SK-N-SH (cell line): ENCODE data around the gene SUPT3H. TPM values are rescaled to one million over a fixed set of nuclear protein-coding genes. Genes with fewer than 3 reads are reported as not detected.
"Not testable (repeated sequence)": the region's sequence is repeated elsewhere in the genome, so short reads cannot be mapped to it uniquely, and the experiment has no call there.

Experiments used
- CTCF ChIA-PET: fragments of 300-600, 350-600 bp; formaldehyde crosslinking; extraction: SDS; loops from one replicate; lab custom pipeline; 2021; lab: Yijun Ruan, JAX
- POLR2A ChIA-PET: fragments of 350-600 bp; sonication (Branson Sonifier 250); formaldehyde crosslinking; extraction: SDS; loops from one replicate; lab custom pipeline; 2020; ENCODE audit warnings: antibody characterized with exemption, inconsistent platforms; lab: Yijun Ruan, JAX
- DNase-seq: peaks from one replicate; pipeline ENCODE4 v3.0.0; 2012
- H2AFZ ChIP-seq: fragments of 200-600 bp; sonication (generic); 2 replicates; pipeline ENCODE4 v1.8.1; 2016; ENCODE audit warnings: antibody characterized with exemption, mild to moderate bottlenecking, low read depth
- H3F3A ChIP-seq: fragments of 200-600 bp; sonication (generic); replicated peaks from 2 replicates; pipeline ENCODE3; 2016; ENCODE audit warnings: antibody characterized with exemption, mild to moderate bottlenecking; ENCODE audit not compliant: insufficient read depth
- H3K27ac ChIP-seq, 2 experiments: fragments of 200-500 bp in 1 of 2; fragments of 200-600 bp in 1 of 2; sonication (Bioruptor generic) in 1 of 2; sonication (generic), shearing (Covaris generic) in 1 of 2; 2 replicates each; pipeline versions ENCODE4 v1.5.1 to v1.6.1; 2014 to 2016; ENCODE audit warnings: low read depth in 2 of 2, inconsistent platforms in 1 of 2, low read length in 1 of 2, mild to moderate bottlenecking in 1 of 2, mixed read lengths in 1 of 2
- H3K27me3 ChIP-seq: fragments of 200-600 bp; sonication (generic), shearing (Covaris generic); 2 replicates; pipeline ENCODE4 v1.6.1; 2016; ENCODE audit warnings: mixed run types; ENCODE audit not compliant: insufficient read depth
- H3K36me3 ChIP-seq, 2 experiments: fragments of 200-500 bp in 1 of 2; fragments of 200-600 bp in 1 of 2; sonication (Bioruptor generic) in 1 of 2; sonication (generic) in 1 of 2; replicated peaks in 1 of 2; 2 replicates each; pipeline versions ENCODE3 to v1.5.1; 2014 to 2016; ENCODE audit warnings: low read length in 1 of 2, mild to moderate bottlenecking in 1 of 2; ENCODE audit not compliant: insufficient read depth in 2 of 2, control insufficient read depth in 1 of 2
- H3K4me1 ChIP-seq, 2 experiments: fragments of 200-500 bp in 1 of 2; fragments of 200-600 bp in 1 of 2; sonication (Bioruptor generic) in 1 of 2; sonication (generic), shearing (Covaris generic) in 1 of 2; 2 replicates each; pipeline versions ENCODE4 v1.5.1 to v1.6.1; 2014 to 2016; ENCODE audit warnings: low read depth in 1 of 2, low read length in 1 of 2, mixed run types in 1 of 2; ENCODE audit not compliant: insufficient read depth in 2 of 2, control insufficient read depth in 1 of 2
- H3K4me2 ChIP-seq: fragments of 200-600 bp; sonication (generic), shearing (Covaris generic); 2 replicates; pipeline ENCODE4 v1.6.1; 2017; ENCODE audit warnings: mixed run types
- H3K4me3 ChIP-seq, 2 experiments: fragments of 200-500 bp in 1 of 2; fragments of 200-600 bp in 1 of 2; sonication (Bioruptor generic) in 1 of 2; sonication (generic), shearing (Covaris generic) in 1 of 2; 2 replicates each; pipeline versions ENCODE4 v1.5.1 to v1.8.1; 2014 to 2016; ENCODE audit warnings: low read depth in 2 of 2, inconsistent platforms in 1 of 2, low read length in 1 of 2, mild to moderate bottlenecking in 1 of 2, mixed read lengths in 1 of 2, moderate library complexity in 1 of 2
- H3K79me2 ChIP-seq: fragments of 200-600 bp; sonication (generic); 2 replicates; pipeline ENCODE4 v1.8.1; 2017; ENCODE audit warnings: mild to moderate bottlenecking; ENCODE audit not compliant: insufficient read depth
- H3K9ac ChIP-seq: fragments of 200-600 bp; sonication (generic); 2 replicates; pipeline ENCODE4 v1.6.1; 2017; ENCODE audit warnings: mixed run types
- H3K9me2 ChIP-seq: fragments of 200-600 bp; sonication (generic); 2 replicates; pipeline ENCODE4 v1.6.1; 2017; ENCODE audit warnings: mixed run types
- H3K9me3 ChIP-seq: fragments of 200-600 bp; sonication (generic); 2 replicates; pipeline ENCODE4 v1.6.1; 2017; ENCODE audit warnings: mixed run types, mild to moderate bottlenecking, moderate library complexity
- H4K20me1 ChIP-seq: fragments of 200-600 bp; sonication (generic); 2 replicates; pipeline ENCODE4 v1.6.1; 2017; ENCODE audit warnings: mild to moderate bottlenecking, mixed run types; ENCODE audit not compliant: insufficient read depth
- EP300 ChIP-seq, 2 experiments: IDR thresholded peaks; 2 replicates each; pipeline versions ENCODE4 v1.4.0 to v1.6.1; 2012; ENCODE audit warnings: borderline replicate concordance in 1 of 2, low read depth in 1 of 2, low read length in 1 of 2
- FOXJ3 ChIP-seq: sonication (generic); formaldehyde crosslinking; IDR thresholded peaks from 2 replicates; pipeline ENCODE4 v1.5.1; 2020; ENCODE audit warnings: mild to moderate bottlenecking, missing genetic modification reagents
- JUND ChIP-seq: IDR thresholded peaks from 2 replicates; pipeline ENCODE4 v1.4.0; 2012
- NRF1 ChIP-seq: IDR thresholded peaks from 2 replicates; pipeline ENCODE4 v1.6.1; 2012; ENCODE audit warnings: low read depth, mild to moderate bottlenecking, low read length
- RAD21 ChIP-seq: IDR thresholded peaks from 2 replicates; pipeline ENCODE4 v1.6.1; 2012; ENCODE audit warnings: mild to moderate bottlenecking, low read length
- RCOR1 ChIP-seq: fragments of 150-350 bp; IDR thresholded peaks from 2 replicates; pipeline ENCODE4 v1.6.1; 2017; ENCODE audit warnings: antibody characterized with exemption, low read length
- RXRA ChIP-seq: IDR thresholded peaks from 2 replicates; pipeline ENCODE4 v1.4.0; 2012; ENCODE audit warnings: low read depth, mild to moderate bottlenecking, borderline replicate concordance
- TAF1 ChIP-seq: IDR thresholded peaks from 2 replicates; pipeline ENCODE4 v1.6.1; 2012; ENCODE audit warnings: low read depth, mild to moderate bottlenecking, low read length, moderate library complexity, borderline replicate concordance
- TCF12 ChIP-seq: IDR thresholded peaks from 2 replicates; pipeline ENCODE4 v1.4.0; 2012
- TEAD4 ChIP-seq: IDR thresholded peaks from 2 replicates; pipeline ENCODE4 v1.4.0; 2012; ENCODE audit warnings: mild to moderate bottlenecking, borderline replicate concordance; ENCODE audit not compliant: insufficient read depth
- WGBS: methylation state at CpG from one replicate; pipeline ENCODE4 v1.1.6; 2017; ENCODE audit warnings: low lambda C conversion rate; 5-methylcytosine and 5-hydroxymethylcytosine counted together
- polyA plus RNA-seq, 3 experiments: library from polyadenylated mRNA; depleted of rRNA; stranded (reverse); fragments of >200 nt; gene quantifications; 2 replicates each; pipeline ENCODE4 v1.2.3, GENCODE V29; 2012
- TF ChIP-seq, protein P1 (sequence below): IDR thresholded peaks from 2 replicates; pipeline ENCODE4 v1.4.0; 2012; ENCODE audit warnings: low read depth
- TF ChIP-seq, protein P2 (sequence below): IDR thresholded peaks from 2 replicates; pipeline ENCODE4; 2012
- TF ChIP-seq, protein P3 (sequence below): IDR thresholded peaks from 2 replicates; pipeline ENCODE4 v1.4.0; 2012; ENCODE audit warnings: low read depth, borderline replicate concordance
- TF ChIP-seq, protein P4 (sequence below): fragments of 150-350 bp; IDR thresholded peaks from 2 replicates; pipeline ENCODE4 v1.6.1; 2016; ENCODE audit warnings: mild to moderate bottlenecking, low read depth, low read length
- TF ChIP-seq, protein P5 (sequence below): IDR thresholded peaks from 2 replicates; pipeline ENCODE4 v1.6.1; 2012; ENCODE audit warnings: mild to moderate bottlenecking, low read depth, low read length, moderate library complexity

The SUPT3H gene
- polyA plus RNA-seq, 1 of the 3 experiments (the other 2 are of a cell fraction) = 10.9 TPM

DNA sequence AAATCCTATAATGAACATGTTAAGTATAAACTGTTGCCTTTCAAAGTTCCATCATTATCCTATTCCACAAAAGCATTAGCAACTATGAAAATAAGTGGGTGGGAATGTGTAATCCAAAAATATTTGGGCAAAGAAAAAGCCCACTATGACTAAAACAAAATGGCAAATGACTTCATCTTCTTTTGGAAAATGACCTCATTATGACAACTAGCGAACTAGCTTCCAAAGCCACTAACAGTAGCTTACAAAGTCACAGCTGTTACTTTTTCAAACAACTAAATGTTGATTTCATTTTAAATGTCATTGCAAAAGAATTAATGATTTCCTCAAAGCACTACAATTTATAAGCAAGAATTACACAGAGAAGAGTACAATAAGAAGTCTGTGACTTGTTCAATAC, 99.4 kb downstream of the SUPT3H start:
- POLR2A ChIA-PET = no interaction called here
- Histone ChIP-seq H3K9me2 (no peaks in the 10 kb centered on the region), H3K4me2 (no peak overlapping the region), H3K79me2 (no peaks in the 10 kb centered on the region), H3K9ac (no peak overlapping the region), H2AFZ (no peak overlapping the region), H3K4me1 (no peaks in the 10 kb centered on the region), H4K20me1 (no peaks in the 10 kb centered on the region), H3K4me3 (no peak overlapping the region), H3K27ac (no peak overlapping the region), H3K27me3 (no peaks in the 10 kb centered on the region), H3F3A (no peaks in the 10 kb centered on the region), H3K9me3 (no peaks in the 10 kb centered on the region), H3K36me3 (peaks cover 0 to 2% of the 10 kb centered on the region in 2 experiments)
- 100% methylated on average over 1 of the region's 1 CpG for whole genome bisulfite sequencing
- CTCF ChIA-PET = no interaction called here
- DNase-seq = no peak
- TF ChIP-seq JUND = no peak
- TF ChIP-seq RXRA = no peak
- TF ChIP-seq TEAD4 = no peak
- TF ChIP-seq NRF1 = no peak
- TF ChIP-seq FOXJ3 (CRISPR knock-in tag) = no peak
- no peak for TF ChIP-seq RAD21
- TF ChIP-seq, protein P1, sequence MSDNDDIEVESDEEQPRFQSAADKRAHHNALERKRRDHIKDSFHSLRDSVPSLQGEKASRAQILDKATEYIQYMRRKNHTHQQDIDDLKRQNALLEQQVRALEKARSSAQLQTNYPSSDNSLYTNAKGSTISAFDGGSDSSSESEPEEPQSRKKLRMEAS = no peak
- TF ChIP-seq, protein P2, sequence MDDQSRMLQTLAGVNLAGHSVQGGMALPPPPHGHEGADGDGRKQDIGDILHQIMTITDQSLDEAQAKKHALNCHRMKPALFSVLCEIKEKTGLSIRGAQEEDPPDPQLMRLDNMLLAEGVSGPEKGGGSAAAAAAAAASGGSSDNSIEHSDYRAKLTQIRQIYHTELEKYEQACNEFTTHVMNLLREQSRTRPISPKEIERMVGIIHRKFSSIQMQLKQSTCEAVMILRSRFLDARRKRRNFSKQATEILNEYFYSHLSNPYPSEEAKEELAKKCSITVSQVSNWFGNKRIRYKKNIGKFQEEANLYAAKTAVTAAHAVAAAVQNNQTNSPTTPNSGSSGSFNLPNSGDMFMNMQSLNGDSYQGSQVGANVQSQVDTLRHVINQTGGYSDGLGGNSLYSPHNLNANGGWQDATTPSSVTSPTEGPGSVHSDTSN = no peak
- TF ChIP-seq TAF1 = no peak
- TF ChIP-seq, protein P3, sequence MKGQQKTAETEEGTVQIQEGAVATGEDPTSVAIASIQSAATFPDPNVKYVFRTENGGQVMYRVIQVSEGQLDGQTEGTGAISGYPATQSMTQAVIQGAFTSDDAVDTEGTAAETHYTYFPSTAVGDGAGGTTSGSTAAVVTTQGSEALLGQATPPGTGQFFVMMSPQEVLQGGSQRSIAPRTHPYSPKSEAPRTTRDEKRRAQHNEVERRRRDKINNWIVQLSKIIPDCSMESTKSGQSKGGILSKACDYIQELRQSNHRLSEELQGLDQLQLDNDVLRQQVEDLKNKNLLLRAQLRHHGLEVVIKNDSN = no peak
- TF ChIP-seq, protein P4, sequence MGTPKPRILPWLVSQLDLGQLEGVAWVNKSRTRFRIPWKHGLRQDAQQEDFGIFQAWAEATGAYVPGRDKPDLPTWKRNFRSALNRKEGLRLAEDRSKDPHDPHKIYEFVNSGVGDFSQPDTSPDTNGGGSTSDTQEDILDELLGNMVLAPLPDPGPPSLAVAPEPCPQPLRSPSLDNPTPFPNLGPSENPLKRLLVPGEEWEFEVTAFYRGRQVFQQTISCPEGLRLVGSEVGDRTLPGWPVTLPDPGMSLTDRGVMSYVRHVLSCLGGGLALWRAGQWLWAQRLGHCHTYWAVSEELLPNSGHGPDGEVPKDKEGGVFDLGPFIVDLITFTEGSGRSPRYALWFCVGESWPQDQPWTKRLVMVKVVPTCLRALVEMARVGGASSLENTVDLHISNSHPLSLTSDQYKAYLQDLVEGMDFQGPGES = no peak
- TF ChIP-seq, protein P5, sequence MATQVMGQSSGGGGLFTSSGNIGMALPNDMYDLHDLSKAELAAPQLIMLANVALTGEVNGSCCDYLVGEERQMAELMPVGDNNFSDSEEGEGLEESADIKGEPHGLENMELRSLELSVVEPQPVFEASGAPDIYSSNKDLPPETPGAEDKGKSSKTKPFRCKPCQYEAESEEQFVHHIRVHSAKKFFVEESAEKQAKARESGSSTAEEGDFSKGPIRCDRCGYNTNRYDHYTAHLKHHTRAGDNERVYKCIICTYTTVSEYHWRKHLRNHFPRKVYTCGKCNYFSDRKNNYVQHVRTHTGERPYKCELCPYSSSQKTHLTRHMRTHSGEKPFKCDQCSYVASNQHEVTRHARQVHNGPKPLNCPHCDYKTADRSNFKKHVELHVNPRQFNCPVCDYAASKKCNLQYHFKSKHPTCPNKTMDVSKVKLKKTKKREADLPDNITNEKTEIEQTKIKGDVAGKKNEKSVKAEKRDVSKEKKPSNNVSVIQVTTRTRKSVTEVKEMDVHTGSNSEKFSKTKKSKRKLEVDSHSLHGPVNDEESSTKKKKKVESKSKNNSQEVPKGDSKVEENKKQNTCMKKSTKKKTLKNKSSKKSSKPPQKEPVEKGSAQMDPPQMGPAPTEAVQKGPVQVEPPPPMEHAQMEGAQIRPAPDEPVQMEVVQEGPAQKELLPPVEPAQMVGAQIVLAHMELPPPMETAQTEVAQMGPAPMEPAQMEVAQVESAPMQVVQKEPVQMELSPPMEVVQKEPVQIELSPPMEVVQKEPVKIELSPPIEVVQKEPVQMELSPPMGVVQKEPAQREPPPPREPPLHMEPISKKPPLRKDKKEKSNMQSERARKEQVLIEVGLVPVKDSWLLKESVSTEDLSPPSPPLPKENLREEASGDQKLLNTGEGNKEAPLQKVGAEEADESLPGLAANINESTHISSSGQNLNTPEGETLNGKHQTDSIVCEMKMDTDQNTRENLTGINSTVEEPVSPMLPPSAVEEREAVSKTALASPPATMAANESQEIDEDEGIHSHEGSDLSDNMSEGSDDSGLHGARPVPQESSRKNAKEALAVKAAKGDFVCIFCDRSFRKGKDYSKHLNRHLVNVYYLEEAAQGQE = no peak
- no peak for TF ChIP-seq RCOR1
- TF ChIP-seq TCF12 = no peak
- TF ChIP-seq EP300 (IDR thresholded peaks at IDR 0.05; ENCODE audit: borderline replicate concordance in 1 of 2, low read depth in 1 of 2, low read length in 1 of 2) = no peak

DNA sequence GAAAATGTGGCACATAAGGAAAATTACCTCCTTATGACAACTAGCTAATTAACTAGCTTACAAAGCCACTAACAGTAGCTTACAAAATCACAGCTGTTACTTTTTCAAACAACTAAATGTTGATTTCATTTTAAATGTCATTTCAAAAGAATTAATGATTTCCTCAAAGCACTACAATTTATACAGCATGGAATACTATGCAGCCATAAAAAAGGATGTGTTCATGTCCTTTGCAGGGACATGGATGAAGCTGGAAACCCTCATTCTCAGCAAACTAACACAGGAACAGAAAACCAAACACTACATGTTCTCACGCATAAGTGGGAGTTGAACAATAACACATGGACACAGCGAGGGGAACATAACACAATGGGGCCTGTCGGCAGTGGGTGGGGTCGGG, 100.0 kb downstream of the SUPT3H start:
- H3K4me1 ChIP-seq, H2AFZ ChIP-seq, H3K4me3 ChIP-seq, POLR2A ChIA-PET, H4K20me1 ChIP-seq, H3K79me2 ChIP-seq, H3K27ac ChIP-seq, H3K9ac ChIP-seq, DNase-seq, H3K9me2 ChIP-seq, H3K36me3 ChIP-seq, CTCF ChIA-PET, H3F3A ChIP-seq, H3K27me3 ChIP-seq, H3K9me3 ChIP-seq, H3K4me2 ChIP-seq: not testable (repeated sequence)
- 71% methylated on average over 4 of the region's 4 CpGs for WGBS
